ENCODE data around the gene MON2. TPM values are rescaled to one million over a fixed set of nuclear protein-coding genes. Genes with fewer than 3 reads are reported as not detected.
"Not testable (repeated sequence)": the region's sequence is repeated elsewhere in the genome, so short reads cannot be mapped to it uniquely, and the experiment has no call there.

Gene MON2
- total and polyA plus RNA-seq, 2 of the 13 experiments (the other 11 are each of a cell fraction or from before 2014, with no cell fraction given) = 10.5 to 24.8 TPM

GRCh38 chr12:62512901-62513300 is 46.3 kb downstream of the MON2 start:
- BruUV-seq (replicated peaks) = no TSS peak
- POLR2A ChIA-PET = no interaction called here
- ATAC-seq = no peak
- FAIRE-seq = no peak
- H4K20me1 ChIP-seq (ENCODE audit: insufficient read depth, low read length) = no peaks in the 10 kb centered on the region
- no peaks in the 10 kb centered on the region for H3K9me3 ChIP-seq (ENCODE audit: low read length)
- in situ Hi-C loops (cut with HindIII; ENCODE audit: extremely low pct_ligation_motif_present, low pct_unique_long_range_greater_than_20kb) = no loop called here
- TF ChIP-seq ZBTB49 (CRISPR knock-in tag; IDR thresholded peaks at IDR 0.05; ENCODE audit: borderline replicate concordance) (no peak), SOX5 (CRISPR knock-in tag; IDR thresholded peaks at IDR 0.05; ENCODE audit: borderline replicate concordance) (no peak), ZNF761 (CRISPR knock-in tag; conservative IDR thresholded peaks at IDR 0.05) (no peak), RBAK (CRISPR knock-in tag; IDR thresholded peaks at IDR 0.05) (no peak), ZNF263 (CRISPR knock-in tag; IDR thresholded peaks at IDR 0.05) (no peak), JUND (CRISPR knock-in tag; IDR thresholded peaks at IDR 0.05) (no peak), ZNF556 (CRISPR knock-in tag; IDR thresholded peaks at IDR 0.05; ENCODE audit: borderline replicate concordance) (no peak), ZNF235 (CRISPR knock-in tag; IDR thresholded peaks at IDR 0.05; ENCODE audit: borderline replicate concordance) (no peak), ATF4 (CRISPR knock-in tag; IDR thresholded peaks at IDR 0.05) (no peak), HIVEP1 (CRISPR knock-in tag; IDR thresholded peaks at IDR 0.05) (no peak), TSC22D2 (CRISPR knock-in tag; IDR thresholded peaks at IDR 0.05; ENCODE audit: borderline replicate concordance) (no peak), CBX1 (IDR thresholded peaks at IDR 0.05; ENCODE audit: low read depth) (no peak)
- H2AFZ ChIP-seq (ENCODE audit: low read length) = no peak overlapping the region
- H3K4me1 ChIP-seq (ENCODE audit: insufficient read depth, low read length) = no peaks in the 10 kb centered on the region
- no peaks in the 10 kb centered on the region for H3K27me3 ChIP-seq (ENCODE audit: control insufficient read depth in 1 of 2, insufficient read depth in 2 of 2, low read length in 2 of 2)
- no peak overlapping the region for H3K4me3 ChIP-seq (replicated peaks in 1 of 3; ENCODE audit: insufficient read depth in 1 of 3, low read depth in 2 of 3, low read length in 3 of 3)
- H3K27ac ChIP-seq (ENCODE audit: extremely low read length, insufficient read depth, low read length) = no peak overlapping the region
- no peak for DNase-seq (ENCODE audit: low spot score)
- H3K4me2 ChIP-seq (ENCODE audit: low read depth, low read length) = no peak overlapping the region
- 95% methylated on average over 2 of the region's 5 CpGs for WGBS (ENCODE audit: low lambda C conversion rate)
- CTCF ChIA-PET (ENCODE audit: low intra/inter-chr PET ratio, low total read pairs) = no interaction called here
- H3K9ac ChIP-seq (ENCODE audit: insufficient read depth, low read depth, low read length) = no peak overlapping the region
- H3K79me2 ChIP-seq (ENCODE audit: insufficient read depth, low read length) = no peaks in the 10 kb centered on the region
- intact Hi-C loops (cut with micrococcal nuclease; ENCODE audit: unreplicated experiment) = no loop called here
- H3K36me3 ChIP-seq (replicated peaks in 1 of 2; ENCODE audit: control insufficient read depth in 1 of 2, insufficient read depth in 2 of 2, low read length in 2 of 2) = peaks cover 0 to 18% of the 10 kb centered on the region in 2 experiments; a peak in 3 of 5 replicates

GRCh38 chr12:62514080-62514479 is 47.5 kb downstream of the MON2 start:
- H3K9ac ChIP-seq (ENCODE audit: insufficient read depth, low read depth, low read length); POLR2A ChIA-PET; in situ Hi-C loops (cut with HindIII; ENCODE audit: extremely low pct_ligation_motif_present, low pct_unique_long_range_greater_than_20kb); CTCF ChIA-PET (ENCODE audit: low intra/inter-chr PET ratio, low total read pairs); H3K79me2 ChIP-seq (ENCODE audit: insufficient read depth, low read length); H3K4me1 ChIP-seq (ENCODE audit: insufficient read depth, low read length); BruUV-seq (replicated peaks); H3K4me2 ChIP-seq (ENCODE audit: low read depth, low read length); FAIRE-seq; intact Hi-C loops (cut with micrococcal nuclease; ENCODE audit: unreplicated experiment); H3K27me3 ChIP-seq (ENCODE audit: control insufficient read depth in 1 of 2, insufficient read depth in 2 of 2, low read length in 2 of 2); DNase-seq (ENCODE audit: low spot score); H3K4me3 ChIP-seq (replicated peaks in 1 of 3; ENCODE audit: insufficient read depth in 1 of 3, low read depth in 2 of 3, low read length in 3 of 3); H3K36me3 ChIP-seq (replicated peaks in 1 of 2; ENCODE audit: control insufficient read depth in 1 of 2, insufficient read depth in 2 of 2, low read length in 2 of 2); H2AFZ ChIP-seq (ENCODE audit: low read length); ATAC-seq; H3K9me3 ChIP-seq (ENCODE audit: low read length); H3K27ac ChIP-seq (ENCODE audit: extremely low read length, insufficient read depth, low read length); H4K20me1 ChIP-seq (ENCODE audit: insufficient read depth, low read length): not testable (repeated sequence)
- 98% methylated on average over 3 of the region's 3 CpGs for WGBS (ENCODE audit: low lambda C conversion rate)
